Activated CD8-positive, alpha-beta memory T cell treated with anti-CD3 and anti-CD28 coated beads, Interleukin-2, amount 50 U/mL, for 1 hour (primary cell): ENCODE measurements around the gene C1orf56.
A peak's percentile ranks its signal among the peaks of the same experiment; 100 is the strongest.

Experiments used
- DNase-seq: peaks from one replicate; pipeline ENCODE4 v3.0.0-alpha.2; 2020; ENCODE audit errors: extremely low read depth

C1orf56 gene, protein sequence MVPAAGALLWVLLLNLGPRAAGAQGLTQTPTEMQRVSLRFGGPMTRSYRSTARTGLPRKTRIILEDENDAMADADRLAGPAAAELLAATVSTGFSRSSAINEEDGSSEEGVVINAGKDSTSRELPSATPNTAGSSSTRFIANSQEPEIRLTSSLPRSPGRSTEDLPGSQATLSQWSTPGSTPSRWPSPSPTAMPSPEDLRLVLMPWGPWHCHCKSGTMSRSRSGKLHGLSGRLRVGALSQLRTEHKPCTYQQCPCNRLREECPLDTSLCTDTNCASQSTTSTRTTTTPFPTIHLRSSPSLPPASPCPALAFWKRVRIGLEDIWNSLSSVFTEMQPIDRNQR

DNA sequence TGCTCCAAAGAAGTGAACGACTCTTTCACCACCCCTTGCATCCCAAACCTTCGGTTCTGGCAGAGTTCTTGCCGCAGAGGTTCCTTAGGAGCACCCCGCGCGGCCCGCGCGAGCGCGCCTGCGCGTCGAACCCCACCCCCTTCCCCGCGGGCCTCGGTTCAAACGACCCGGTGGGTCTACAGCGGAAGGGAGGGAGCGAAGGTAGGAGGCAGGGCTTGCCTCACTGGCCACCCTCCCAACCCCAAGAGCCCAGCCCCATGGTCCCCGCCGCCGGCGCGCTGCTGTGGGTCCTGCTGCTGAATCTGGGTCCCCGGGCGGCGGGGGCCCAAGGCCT, at the start of gene C1orf56:
Gene C1orf56 (plus strand): TSS at position 161 of the 334 bp plus-strand sequence. CDS start 97 bp downstream, at position 258.
- no peak for DNase-seq

DNA sequence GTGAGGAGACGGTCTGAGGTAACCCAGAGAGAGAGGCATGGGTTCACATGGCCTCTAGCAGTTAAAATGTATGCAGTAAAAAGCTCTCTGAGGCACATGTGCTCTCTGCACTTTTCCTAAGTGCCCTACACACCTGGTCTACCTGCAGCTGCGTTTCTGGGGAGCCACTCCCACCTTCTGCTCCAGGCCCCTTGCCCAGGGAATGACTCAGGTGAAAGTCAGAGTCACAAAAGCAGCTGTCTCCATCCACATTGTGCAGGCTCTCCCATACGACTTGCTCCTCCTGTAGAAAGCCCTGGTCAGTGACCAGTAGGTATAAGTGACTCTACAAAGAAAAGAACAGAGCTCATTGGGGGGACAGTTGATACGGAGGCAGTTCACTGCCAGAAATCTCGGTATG, 49.6 kb upstream of the C1orf56 start:
- no peak for DNase-seq

DNA sequence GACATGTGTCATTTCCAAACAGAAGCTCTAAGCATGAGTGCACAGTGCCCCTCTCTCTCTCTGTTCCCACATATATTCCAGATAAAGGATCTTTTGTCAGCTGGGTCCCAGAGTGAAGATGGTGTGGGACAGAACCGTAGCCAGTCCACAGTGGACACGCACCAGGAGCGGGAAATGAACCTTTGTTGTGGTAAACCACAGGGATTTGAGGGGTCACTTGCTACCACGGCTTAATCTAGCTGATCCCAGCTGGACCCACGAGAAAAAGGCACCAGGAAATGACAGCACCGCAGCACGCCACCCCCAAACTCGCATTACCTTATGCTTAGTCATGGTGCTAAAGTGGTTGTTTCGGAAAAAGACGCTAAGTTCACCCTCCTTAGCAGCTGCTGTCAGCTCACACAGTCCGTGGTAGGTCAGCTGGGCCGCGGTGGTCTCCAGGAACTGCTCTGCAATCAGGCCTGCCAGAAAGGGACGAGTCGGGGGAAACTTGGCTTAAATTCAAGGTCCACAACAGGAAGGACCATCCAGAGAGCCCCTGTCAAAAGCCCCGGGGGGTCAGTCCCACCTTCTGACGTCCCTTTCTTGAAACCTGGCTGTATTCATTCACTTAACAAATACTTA, 48.4 kb upstream of the C1orf56 start:
- no peak for DNase-seq

GRCh38 chr1:150999926-151000325, 47.6 kb upstream of the C1orf56 start:
- DNase-seq: no peak

- DNase-seq: no peak
These were observed 47.1 kb upstream of the C1orf56 start for GRCh38 chr1:151000408-151000807.

DNA sequence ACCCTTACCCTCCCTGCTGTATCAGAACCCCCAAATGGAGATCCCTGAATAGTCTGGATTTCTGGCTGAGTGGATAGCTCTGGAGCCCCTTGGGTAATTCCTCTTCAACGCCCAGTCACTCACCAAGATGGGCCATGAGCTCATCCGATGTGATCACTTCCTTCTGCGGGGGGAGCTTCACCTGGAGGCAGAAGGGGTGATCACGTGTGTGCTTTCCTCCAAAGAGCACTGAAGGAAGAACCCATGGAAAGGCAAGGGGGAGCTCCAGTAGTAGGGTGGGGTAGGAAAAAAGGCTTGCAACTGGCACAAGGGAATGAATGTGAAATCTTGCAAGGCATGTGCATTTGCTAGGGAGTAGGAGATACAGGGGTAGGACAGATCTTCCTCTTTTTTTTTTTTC, 45.9 kb upstream of the C1orf56 start:
- no peak for DNase-seq

DNA sequence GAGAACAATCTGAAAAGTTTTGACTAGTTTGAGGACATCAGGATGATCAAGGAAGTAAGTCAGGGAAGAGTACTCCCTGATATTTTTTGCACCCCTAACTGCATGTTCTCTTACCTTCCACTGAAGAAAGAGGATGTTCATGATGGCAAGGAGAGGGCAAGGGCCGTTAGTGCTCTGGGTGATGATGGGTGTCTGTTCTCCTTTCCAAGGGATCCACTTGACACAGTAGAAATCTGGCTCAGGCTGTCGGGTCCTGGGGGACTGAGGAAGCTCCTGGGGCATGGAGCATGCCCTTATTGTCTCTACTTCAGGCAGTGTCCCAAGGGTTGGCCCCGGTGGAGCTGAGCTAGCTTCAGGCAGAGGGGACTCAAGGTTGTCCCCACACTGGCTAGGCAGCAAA, 45.5 kb upstream of the C1orf56 start:
- no peak for DNase-seq

- DNase-seq: no peak
These were observed 44.9 kb upstream of the C1orf56 start for GRCh38 chr1:151002611-151003010.

DNA sequence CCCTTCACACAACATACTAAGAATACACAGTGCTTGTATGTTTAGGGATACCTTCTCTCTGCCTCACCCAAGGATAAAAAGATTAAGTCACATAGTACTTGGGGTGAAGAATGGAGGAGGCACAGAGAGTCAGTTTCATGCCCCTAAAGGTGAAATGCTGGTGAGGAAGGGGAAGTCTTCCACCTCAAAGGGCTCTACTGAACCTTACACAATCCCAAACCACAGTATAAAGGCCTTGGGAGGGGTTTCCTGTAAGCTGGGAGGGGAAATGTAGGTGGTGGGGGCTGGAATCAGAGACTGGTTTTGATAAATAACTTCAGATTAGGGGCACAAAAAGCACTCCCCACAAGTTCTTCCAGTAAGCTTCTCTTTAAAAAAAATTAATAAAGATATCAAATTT, 44.4 kb upstream of the C1orf56 start:
- no peak for DNase-seq

- no peak for DNase-seq
These were observed 41.7 kb upstream of the C1orf56 start for GRCh38 chr1:151005729-151006319.

DNA sequence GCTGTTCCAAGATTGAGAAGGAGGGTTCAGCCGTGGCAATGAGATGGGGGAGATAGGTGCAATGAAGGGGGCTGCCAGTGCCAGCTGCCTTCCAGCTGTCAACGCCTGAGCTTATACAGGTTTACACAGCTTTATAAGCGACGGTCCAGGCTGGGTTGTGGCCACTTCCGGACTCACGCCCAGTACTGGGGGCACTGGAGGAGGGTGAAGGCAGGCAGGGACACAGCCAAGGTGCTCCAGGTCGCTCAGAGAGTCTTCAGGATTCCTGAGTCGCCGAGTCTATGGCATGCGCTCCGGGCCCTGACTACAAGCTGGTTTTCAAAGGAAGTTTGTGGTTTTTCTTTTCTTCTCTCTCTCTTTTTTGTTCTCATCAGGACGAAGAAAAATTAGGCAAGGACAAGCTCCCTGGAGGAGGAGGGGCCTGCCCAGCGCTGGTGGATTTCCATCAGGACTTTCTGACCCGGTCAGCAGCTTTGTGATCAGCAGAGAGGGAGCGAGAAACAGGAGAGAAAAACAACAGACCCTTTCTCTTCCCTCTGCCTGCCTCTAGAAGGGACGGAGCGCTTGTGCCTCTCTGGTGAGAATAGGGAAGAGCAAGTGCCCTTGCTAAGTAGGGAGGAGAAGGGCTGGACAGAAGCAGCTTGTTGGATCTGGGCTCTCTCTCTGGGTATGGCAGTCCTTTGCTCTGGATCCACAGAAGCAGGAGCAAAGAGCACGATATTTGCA, 41.1 kb upstream of the C1orf56 start, which contains the start of gene MINDY1:
Gene MINDY1 (minus strand): TSS at position 576 of the 726 bp plus-strand sequence. CDS start 4,285 bp downstream, outside the sequence.
- no peak for DNase-seq

- no peak for DNase-seq
These were observed 39.7 kb upstream of the C1orf56 start for GRCh38 chr1:151007853-151008243.

- peak; percentile 95 for DNase-seq
These were observed 39.0 kb upstream of the C1orf56 start, which contains the start of gene PRUNE1 for GRCh38 chr1:151008244-151009205. TSS of gene PRUNE1 (plus strand) at chr1:151008449. CDS start at chr1:151008633, 184 bp downstream.

- no peak for DNase-seq
These were observed 38.4 kb upstream of the C1orf56 start for GRCh38 chr1:151009206-151009587.

DNA sequence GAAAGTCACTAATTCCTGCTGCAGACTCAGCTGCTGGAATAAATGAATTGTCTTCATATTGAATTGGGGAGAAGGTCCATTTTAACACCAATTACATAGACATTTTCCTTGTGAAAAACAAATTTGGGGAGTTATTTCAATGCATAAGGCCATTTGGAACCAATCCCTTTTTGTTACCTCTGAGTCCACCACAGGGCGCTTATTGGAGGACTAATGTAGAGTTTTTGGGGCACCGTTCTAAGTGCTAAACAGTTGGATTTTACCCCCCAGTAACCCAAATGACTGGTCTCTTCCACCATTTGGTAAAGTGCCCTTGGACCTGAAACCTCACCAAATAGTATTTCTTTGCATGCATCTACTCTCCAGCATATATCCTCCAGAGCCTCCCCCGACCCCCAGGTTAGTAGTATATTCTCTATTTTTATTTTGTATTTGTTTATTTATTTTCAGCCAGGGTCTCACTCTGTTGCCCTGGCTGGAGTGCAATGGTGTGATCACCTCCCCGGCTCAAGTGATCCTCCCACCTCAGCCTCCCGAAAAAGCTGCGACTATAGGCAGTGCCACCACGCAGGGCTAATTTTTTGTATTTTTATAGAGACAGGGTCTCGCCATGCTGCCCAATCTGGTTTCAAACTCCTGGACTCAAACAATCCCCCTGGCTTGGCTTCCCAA, 37.7 kb upstream of the C1orf56 start:
- DNase-seq: no peak

GRCh38 chr1:151010346-151010726, 37.2 kb upstream of the C1orf56 start:
- DNase-seq: no peak

- no peak for DNase-seq
These were observed 36.2 kb upstream of the C1orf56 start for GRCh38 chr1:151011154-151011850.

DNA sequence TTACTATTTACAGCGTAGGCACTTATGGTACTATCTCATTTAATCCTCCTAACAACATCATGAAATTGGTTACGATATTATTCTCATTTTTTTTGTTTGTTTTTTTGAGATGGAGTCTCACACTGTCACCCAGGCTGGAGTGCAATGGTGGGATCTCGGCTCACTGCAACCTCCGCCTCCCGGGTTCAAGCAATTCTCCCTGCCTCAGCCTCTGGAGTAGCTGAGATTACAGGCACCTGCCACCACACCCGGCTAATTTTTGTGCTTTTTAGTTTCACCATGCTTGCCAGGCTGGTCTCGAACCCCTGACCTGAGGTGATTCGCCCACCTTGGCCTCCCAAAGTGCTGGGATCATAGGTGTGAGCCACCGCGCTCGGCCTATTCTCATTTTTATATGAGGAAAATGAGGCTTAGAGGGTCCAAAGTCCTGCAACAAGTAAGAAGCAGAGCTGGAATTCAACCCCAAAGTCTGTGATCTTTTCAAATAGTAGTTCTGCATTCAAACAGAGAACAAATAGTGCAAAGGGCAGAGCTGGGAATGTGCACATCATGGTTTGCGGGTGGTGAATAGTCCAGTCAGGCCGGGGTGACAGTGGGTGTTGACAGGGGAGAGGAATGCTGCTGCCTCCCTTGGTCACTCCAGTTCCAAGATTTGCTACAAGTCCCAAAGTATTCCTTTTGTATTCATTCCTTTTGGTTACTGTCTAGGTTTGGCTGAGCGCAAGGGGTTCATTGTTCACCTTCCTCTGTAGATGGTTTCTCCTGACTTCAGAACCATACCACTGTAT, 34.7 kb upstream of the C1orf56 start:
- no peak for DNase-seq

- no peak for DNase-seq
These were observed 34.0 kb upstream of the C1orf56 start for GRCh38 chr1:151013518-151013917.
